PFSK-1 (cell line): ENCODE measurements around the gene SCTR.

Experiments
- FOXP2 ChIP-seq: optimal IDR thresholded peaks from 2 replicates; pipeline ENCODE3; 2011; ENCODE audit warnings: borderline replicate concordance, control low read depth, inconsistent platforms; ENCODE audit not compliant: insufficient read depth; ENCODE audit errors: extremely low read length, extremely low read depth
- POLR2AphosphoS5 ChIP-seq: IDR thresholded peaks from 2 replicates; pipeline ENCODE4 v1.6.1; 2012; ENCODE audit warnings: low read depth, mild to moderate bottlenecking, control low read depth, low read length, moderate library complexity
- SIN3A ChIP-seq: IDR thresholded peaks from 2 replicates; pipeline ENCODE4 v1.6.1; 2012; ENCODE audit warnings: mild to moderate bottlenecking, low read length, moderate library complexity, borderline replicate concordance; ENCODE audit not compliant: insufficient read depth
- TAF1 ChIP-seq: IDR thresholded peaks from 2 replicates; pipeline ENCODE4 v1.6.1; 2012; ENCODE audit warnings: low read length, control low read depth, borderline replicate concordance; ENCODE audit not compliant: insufficient read depth
- TF ChIP-seq, protein P1 (sequence below), 2 experiments: IDR thresholded peaks; 2 replicates each; pipeline versions ENCODE4 v1.6.1 to v1.8.0; 2011 to 2012; ENCODE audit warnings: low read depth in 2 of 2, low read length in 2 of 2, control low read depth in 1 of 2, inconsistent platforms in 1 of 2, mild to moderate bottlenecking in 1 of 2, moderate library complexity in 1 of 2; ENCODE audit not compliant: insufficient read depth in 1 of 2

DNA sequence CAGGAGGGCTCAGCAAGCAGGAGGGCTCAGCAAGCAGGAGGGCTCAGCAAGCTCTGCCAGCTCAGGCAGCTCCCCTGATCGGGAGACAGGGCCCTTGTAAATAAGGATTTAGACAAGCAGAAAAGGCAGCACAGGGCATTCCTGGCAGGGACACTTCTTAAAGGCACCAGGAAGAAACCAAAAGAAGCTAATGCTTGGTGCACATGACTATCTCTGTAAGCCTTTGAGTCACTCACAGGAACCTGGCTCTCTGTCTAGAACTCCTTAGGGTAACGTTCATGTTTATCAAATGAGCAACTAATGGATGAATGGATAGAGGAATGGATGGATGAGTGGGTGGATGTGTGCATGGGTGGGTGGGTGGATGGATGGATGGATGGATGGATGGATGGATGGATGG, 64.2 kb downstream of the SCTR start:
- no peak for TF ChIP-seq SIN3A
- TF ChIP-seq POLR2AphosphoS5: no peak
- TF ChIP-seq, protein P1, sequence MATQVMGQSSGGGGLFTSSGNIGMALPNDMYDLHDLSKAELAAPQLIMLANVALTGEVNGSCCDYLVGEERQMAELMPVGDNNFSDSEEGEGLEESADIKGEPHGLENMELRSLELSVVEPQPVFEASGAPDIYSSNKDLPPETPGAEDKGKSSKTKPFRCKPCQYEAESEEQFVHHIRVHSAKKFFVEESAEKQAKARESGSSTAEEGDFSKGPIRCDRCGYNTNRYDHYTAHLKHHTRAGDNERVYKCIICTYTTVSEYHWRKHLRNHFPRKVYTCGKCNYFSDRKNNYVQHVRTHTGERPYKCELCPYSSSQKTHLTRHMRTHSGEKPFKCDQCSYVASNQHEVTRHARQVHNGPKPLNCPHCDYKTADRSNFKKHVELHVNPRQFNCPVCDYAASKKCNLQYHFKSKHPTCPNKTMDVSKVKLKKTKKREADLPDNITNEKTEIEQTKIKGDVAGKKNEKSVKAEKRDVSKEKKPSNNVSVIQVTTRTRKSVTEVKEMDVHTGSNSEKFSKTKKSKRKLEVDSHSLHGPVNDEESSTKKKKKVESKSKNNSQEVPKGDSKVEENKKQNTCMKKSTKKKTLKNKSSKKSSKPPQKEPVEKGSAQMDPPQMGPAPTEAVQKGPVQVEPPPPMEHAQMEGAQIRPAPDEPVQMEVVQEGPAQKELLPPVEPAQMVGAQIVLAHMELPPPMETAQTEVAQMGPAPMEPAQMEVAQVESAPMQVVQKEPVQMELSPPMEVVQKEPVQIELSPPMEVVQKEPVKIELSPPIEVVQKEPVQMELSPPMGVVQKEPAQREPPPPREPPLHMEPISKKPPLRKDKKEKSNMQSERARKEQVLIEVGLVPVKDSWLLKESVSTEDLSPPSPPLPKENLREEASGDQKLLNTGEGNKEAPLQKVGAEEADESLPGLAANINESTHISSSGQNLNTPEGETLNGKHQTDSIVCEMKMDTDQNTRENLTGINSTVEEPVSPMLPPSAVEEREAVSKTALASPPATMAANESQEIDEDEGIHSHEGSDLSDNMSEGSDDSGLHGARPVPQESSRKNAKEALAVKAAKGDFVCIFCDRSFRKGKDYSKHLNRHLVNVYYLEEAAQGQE (IDR thresholded peaks at IDR 0.05; ENCODE audit: insufficient read depth in 1 of 2, low read depth in 2 of 2, low read length in 2 of 2): no peak
- no peak for TF ChIP-seq TAF1
- no peak for TF ChIP-seq FOXP2
